HepG2 (cell line): ENCODE data around the gene NT5DC4. TPM values are rescaled to one million over a fixed set of nuclear protein-coding genes. Genes with fewer than 3 reads are reported as not detected.

Experiments
- ATAC-seq: fragments of 200-7000 bp; cut with Tn5 transposase; 3 replicates; pipeline ENCODE4 v1.9.1; 2020; ENCODE audit warnings: mild to moderate bottlenecking, moderate library complexity
- BruUV-seq: library from RNA; stranded (reverse); fragments of 400-500 nt; replicated peaks from 2 replicates; lab custom pipeline; 2021; lab: Mats Ljungman, UMichigan
- CTCF ChIA-PET: fragments of 300-600 bp; formaldehyde crosslinking; extraction: SDS; loops from one replicate; lab custom pipeline; 2021; ENCODE audit warnings: low total read pairs, inconsistent platforms, low intra/inter-chr PET ratio; lab: Yijun Ruan, JAX
- POLR2A ChIA-PET: fragments of 350-600 bp; sonication (Branson Sonifier 250); formaldehyde crosslinking; loops from one replicate; lab custom pipeline; 2020; ENCODE audit warnings: antibody characterized with exemption, inconsistent platforms; lab: Yijun Ruan, JAX
- DNase-seq: peaks from one replicate; pipeline ENCODE4 v3.0.0-alpha.2; 2015; ENCODE audit warnings: low spot score
- FAIRE-seq: peaks from 3 replicates; lab custom pipeline; 2011; peaks lifted over from hg19 to GRCh38; lab: Jason Lieb, UNC
- H2AFZ ChIP-seq: one replicate; pipeline ENCODE4 v1.6.1; 2011; ENCODE audit warnings: low read length, inconsistent platforms
- H3K27ac ChIP-seq: fragments of 300-600 bp; 3 replicates; pipeline ENCODE4 v1.8.0; 2011; ENCODE audit warnings: mixed run types, mild to moderate bottlenecking, mixed read lengths, low read length, inconsistent platforms; ENCODE audit not compliant: insufficient read depth; ENCODE audit errors: extremely low read length
- H3K27me3 ChIP-seq, 2 experiments: fragments of 200-600 bp in 1 of 2; 2 replicates in 1 of 2; 3 replicates in 1 of 2; pipeline versions ENCODE4 v1.6.0 to v1.8.0; 2011; ENCODE audit warnings: low read length in 2 of 2, mild to moderate bottlenecking in 2 of 2, moderate library complexity in 2 of 2, inconsistent platforms in 1 of 2; ENCODE audit not compliant: insufficient read depth in 2 of 2, control insufficient read depth in 1 of 2
- H3K36me3 ChIP-seq, 2 experiments: fragments of 200-600 bp in 1 of 2; replicated peaks in 1 of 2; 2 replicates in 1 of 2; 3 replicates in 1 of 2; pipeline versions ENCODE4 v1.5.1 to v1.8.0; 2011; ENCODE audit warnings: low read length in 2 of 2, inconsistent platforms in 1 of 2; ENCODE audit not compliant: insufficient read depth in 2 of 2, control insufficient read depth in 1 of 2
- H3K4me1 ChIP-seq: 2 replicates; pipeline ENCODE4 v1.5.1; 2012; ENCODE audit warnings: low read length, inconsistent platforms; ENCODE audit not compliant: insufficient read depth
- H3K4me2 ChIP-seq: 2 replicates; pipeline ENCODE4 v1.6.0; 2011; ENCODE audit warnings: low read depth, low read length, inconsistent platforms
- H3K4me3 ChIP-seq, 3 experiments: fragments of 200-600 bp in 1 of 3; sonication (generic), shearing (Covaris generic) in 1 of 3; replicated peaks in 1 of 3; 2 replicates each; pipeline ENCODE4 v1.5.1; 2011 to 2016; ENCODE audit warnings: low read length in 3 of 3, inconsistent platforms in 2 of 3, low read depth in 2 of 3, mild to moderate bottlenecking in 2 of 3, control low read depth in 1 of 3, mixed read lengths in 1 of 3; ENCODE audit not compliant: insufficient read depth in 1 of 3
- H3K79me2 ChIP-seq: one replicate; pipeline ENCODE4 v1.6.1; 2011; ENCODE audit warnings: low read length, inconsistent platforms; ENCODE audit not compliant: insufficient read depth
- H3K9ac ChIP-seq: 2 replicates; pipeline ENCODE4 v1.6.0; 2011; ENCODE audit warnings: mild to moderate bottlenecking, low read depth, low read length, inconsistent platforms; ENCODE audit not compliant: insufficient read depth
- H3K9me3 ChIP-seq: 2 replicates; pipeline ENCODE4 v1.5.1; 2012; ENCODE audit warnings: mild to moderate bottlenecking, low read length
- H4K20me1 ChIP-seq: 2 replicates; pipeline ENCODE4 v1.6.0; 2011; ENCODE audit warnings: inconsistent platforms, mild to moderate bottlenecking, low read length, moderate library complexity; ENCODE audit not compliant: insufficient read depth
- DDIT3 ChIP-seq: sonication (generic); formaldehyde crosslinking; IDR thresholded peaks from 2 replicates; pipeline ENCODE4 v1.4.0; 2020; ENCODE audit warnings: mild to moderate bottlenecking, missing genetic modification reagents
- HMG20A ChIP-seq: IDR thresholded peaks from 2 replicates; pipeline ENCODE4 v1.6.1; 2016; ENCODE audit warnings: borderline replicate concordance
- HNF4G ChIP-seq, 2 experiments: sonication (generic) in 1 of 2; formaldehyde crosslinking in 1 of 2; IDR thresholded peaks; 2 replicates each; pipeline versions ENCODE4 v1.4.0 to v1.6.1; 2011 to 2020; ENCODE audit warnings: borderline replicate concordance in 2 of 2, low read depth in 2 of 2, mild to moderate bottlenecking in 2 of 2, low read length in 1 of 2, missing genetic modification reagents in 1 of 2, moderate library complexity in 1 of 2
- KLF15 ChIP-seq: sonication (generic); formaldehyde crosslinking; IDR thresholded peaks from 2 replicates; pipeline ENCODE4 v1.8.1; 2023; ENCODE audit warnings: borderline replicate concordance, mild to moderate bottlenecking, inconsistent platforms, missing genetic modification reagents, mixed read lengths
- MAX ChIP-seq: IDR thresholded peaks from 2 replicates; pipeline ENCODE4 v1.6.1; 2012; ENCODE audit warnings: inconsistent platforms
- MTA1 ChIP-seq: sonication (generic); formaldehyde crosslinking; IDR thresholded peaks from 2 replicates; pipeline ENCODE4 v1.4.0; 2020; ENCODE audit warnings: missing genetic modification reagents, mild to moderate bottlenecking, borderline replicate concordance
- PCBP1 ChIP-seq: fragments of 200-400 bp; formaldehyde crosslinking; IDR thresholded peaks from 2 replicates; pipeline ENCODE4 v1.6.1; 2017; ENCODE audit warnings: mild to moderate bottlenecking, low read depth, low read length, borderline replicate concordance
- SAFB2 ChIP-seq: sonication (generic); formaldehyde crosslinking; IDR thresholded peaks from 2 replicates; pipeline ENCODE4 v1.5.1; 2020; ENCODE audit warnings: missing genetic modification reagents, low read depth, mild to moderate bottlenecking, borderline replicate concordance
- SATB2 ChIP-seq: sonication (generic); formaldehyde crosslinking; IDR thresholded peaks from 2 replicates; pipeline ENCODE4 v1.5.0; 2020; ENCODE audit warnings: missing genetic modification reagents
- SUZ12 ChIP-seq: fragments of 150-350 bp; IDR thresholded peaks from 2 replicates; pipeline ENCODE4 v1.6.1; 2014; ENCODE audit warnings: low read depth, low read length
- TBX2 ChIP-seq: sonication (generic); formaldehyde crosslinking; IDR thresholded peaks from 2 replicates; pipeline ENCODE4 v1.5.0; 2020; ENCODE audit warnings: missing genetic modification reagents, mild to moderate bottlenecking, borderline replicate concordance
- ZBTB42 ChIP-seq: sonication (generic); formaldehyde crosslinking; IDR thresholded peaks from 2 replicates; pipeline ENCODE4 v1.5.0; 2020; ENCODE audit warnings: mild to moderate bottlenecking, missing genetic modification reagents
- ZFP1 ChIP-seq: IDR thresholded peaks from 2 replicates; pipeline ENCODE4 v1.6.1; 2016
- ZMYM2 ChIP-seq: sonication (generic); formaldehyde crosslinking; IDR thresholded peaks from 2 replicates; pipeline ENCODE4 v1.8.0; 2022; ENCODE audit warnings: mild to moderate bottlenecking, missing genetic modification reagents
- ZNF512 ChIP-seq: sonication (generic); formaldehyde crosslinking; IDR thresholded peaks from 2 replicates; pipeline ENCODE4 v1.4.0; 2020; ENCODE audit warnings: mild to moderate bottlenecking, missing genetic modification reagents
- ZNF547 ChIP-seq: sonication (generic); formaldehyde crosslinking; IDR thresholded peaks from 2 replicates; pipeline ENCODE4 v1.5.1; 2020; ENCODE audit warnings: mild to moderate bottlenecking, missing genetic modification reagents
- ZNF558 ChIP-seq: sonication (generic); formaldehyde crosslinking; IDR thresholded peaks from 2 replicates; pipeline ENCODE4 v1.9.0; 2022; ENCODE audit warnings: mild to moderate bottlenecking, missing genetic modification reagents, borderline replicate concordance
- ZNF639 ChIP-seq: conservative IDR thresholded peaks from 2 replicates; pipeline ENCODE4 v1.6.1; 2018; ENCODE audit warnings: missing genetic modification reagents
- ZNF652 ChIP-seq: IDR thresholded peaks from 2 replicates; pipeline ENCODE4 v1.6.1; 2016; ENCODE audit warnings: low read depth, borderline replicate concordance
- ZNF792 ChIP-seq: IDR thresholded peaks from 2 replicates; pipeline ENCODE4 v1.6.1; 2016
- WGBS: methylation state at CpG from one replicate; pipeline ENCODE4 v1.1.6; 2017; ENCODE audit warnings: low lambda C conversion rate; 5-methylcytosine and 5-hydroxymethylcytosine counted together
- in situ Hi-C: cut with HindIII; loops from 2 replicates; pipeline ENCODE4 v1.10.0; 2017; ENCODE audit warnings: low pct_unique_long_range_greater_than_20kb; ENCODE audit not compliant: extremely low pct_ligation_motif_present
- intact Hi-C: fragments of 100-400 bp; cut with micrococcal nuclease; formaldehyde crosslinking; loops from one replicate; pipeline ENCODE4 v1.10.0; 2022; ENCODE audit not compliant: unreplicated experiment
- polyA plus RNA-seq, 8 experiments: library from polyadenylated mRNA; depleted of rRNA in 3 of 8; stranded (reverse) in 7 of 8; unstranded in 1 of 8; fragments of >200 nt; fragmentation: Illumina TruSeq in 4 of 8; extraction: Trizol in 4 of 8; gene quantifications; 2 replicates each; pipeline versions ENCODE4 v1.2.1 to v1.2.3, GENCODE V29; 2011 to 2016; ENCODE audit warnings: low read depth in 4 of 8, missing spikeins in 1 of 8, mixed read lengths in 1 of 8; ENCODE audit not compliant: insufficient read depth in 1 of 8
- total RNA-seq, 5 experiments: library from RNA; depleted of rRNA; stranded (reverse); fragments of >200 nt; fragmentation: Illumina TruSeq; extraction: Trizol; gene quantifications; 2 replicates each; pipeline ENCODE4 v1.2.3, GENCODE V29; 2016; ENCODE audit warnings: low read depth in 1 of 5

NT5DC4 gene
- total and polyA plus RNA-seq, 2 of the 13 experiments (the other 11 are each of a cell fraction or from before 2014, with no cell fraction given): 0.04 to 4.2 TPM

GRCh38 chr2:112756207-112756606 lies 35.4 kb downstream of the NT5DC4 start:
- H3K27ac ChIP-seq: no peak overlapping the region
- DNase-seq (no peak), FAIRE-seq (no peak), ATAC-seq (no peak)
- H3K36me3 ChIP-seq: peaks cover 10 to 62% of the 10 kb centered on the region in 2 experiments
- H3K79me2 ChIP-seq: peaks cover 2% of the 10 kb centered on the region
- no peaks in the 10 kb centered on the region for H3K9me3 ChIP-seq
- in situ Hi-C loops (no loop called here), intact Hi-C loops (no loop called here)
- TSS peak; percentile 55 for BruUV-seq
- peaks cover 32% of the 10 kb centered on the region for H3K4me1 ChIP-seq
- no peak for TF ChIP-seq MTA1 (CRISPR knock-in tag)
- no peak for TF ChIP-seq SAFB2 (CRISPR knock-in tag)
- TF ChIP-seq ZFP1 (CRISPR knock-in tag): no peak
- TF ChIP-seq DDIT3 (CRISPR knock-in tag): no peak
- no peak for TF ChIP-seq HMG20A (CRISPR knock-in tag)
- TF ChIP-seq TBX2 (CRISPR knock-in tag): no peak
- TF ChIP-seq ZBTB42 (CRISPR knock-in tag): no peak
- no peak for TF ChIP-seq ZNF512 (CRISPR knock-in tag)
- TF ChIP-seq ZMYM2: no peak
- TF ChIP-seq ZNF547: no peak
- no peak for TF ChIP-seq PCBP1
- TF ChIP-seq KLF15 (CRISPR knock-in tag): no peak
- TF ChIP-seq ZNF639 (CRISPR knock-in tag): no peak
- TF ChIP-seq SUZ12: no peak
- no peak for TF ChIP-seq ZNF652 (CRISPR knock-in tag)
- TF ChIP-seq SATB2 (CRISPR knock-in tag): no peak
- TF ChIP-seq MAX: no peak
- TF ChIP-seq HNF4G (IDR thresholded peaks at IDR 0.05; ENCODE audit: borderline replicate concordance, low read depth, low read length): no peak
- TF ChIP-seq HNF4G (CRISPR knock-in tag; IDR thresholded peaks at IDR 0.05; ENCODE audit: borderline replicate concordance, low read depth): no peak
- no peak for TF ChIP-seq ZNF792 (CRISPR knock-in tag)
- no peak for TF ChIP-seq ZNF558 (CRISPR knock-in tag)
- 96% methylated on average over 3 of the region's 3 CpGs for WGBS
- H3K4me3 ChIP-seq: no peak overlapping the region
- no peak overlapping the region for H3K9ac ChIP-seq
- ChIA-PET CTCF (no interaction called here), POLR2A (no interaction called here)
- H2AFZ ChIP-seq: no peak overlapping the region
- no peaks in the 10 kb centered on the region for H4K20me1 ChIP-seq
- H3K4me2 ChIP-seq: no peak overlapping the region
- no peaks in the 10 kb centered on the region for H3K27me3 ChIP-seq
